HG02885 (cell line): ENCODE data around the gene ZNF195.
"Not testable (repeated sequence)": the region's sequence is repeated elsewhere in the genome, so short reads cannot be mapped to it uniquely, and the experiment has no call there.

Experiments used
- ATAC-seq: cut with Tn5 transposase; IDR thresholded peaks from one replicate; pipeline ENCODE4 v1.9.1; 2021; ENCODE audit warnings: mild to moderate bottlenecking; ENCODE audit not compliant: unreplicated experiment, poor library complexity

Gene ZNF195

GRCh38 chr11:3404076-3404925, 25.4 kb upstream of the ZNF195 start:
- not testable (repeated sequence) for ATAC-seq

- not testable (repeated sequence) for ATAC-seq
Measured at GRCh38 chr11:3402861-3403250, 23.9 kb upstream of the ZNF195 start.

- not testable (repeated sequence) for ATAC-seq
Measured at GRCh38 chr11:3402181-3402860, 23.4 kb upstream of the ZNF195 start.

GRCh38 chr11:3401052-3401451, 22.1 kb upstream of the ZNF195 start:
- ATAC-seq = not testable (repeated sequence)

- ATAC-seq = not testable (repeated sequence)
Measured at GRCh38 chr11:3398509-3398908, 19.6 kb upstream of the ZNF195 start.

- ATAC-seq = not testable (repeated sequence)
Measured at GRCh38 chr11:3398106-3398505, 19.2 kb upstream of the ZNF195 start.

- ATAC-seq = not testable (repeated sequence)
Measured at GRCh38 chr11:3397210-3397609, 18.3 kb upstream of the ZNF195 start.

GRCh38 chr11:3395468-3395867, 16.5 kb upstream of the ZNF195 start:
- not testable (repeated sequence) for ATAC-seq

GRCh38 chr11:3394956-3395355, 16.0 kb upstream of the ZNF195 start:
- not testable (repeated sequence) for ATAC-seq

GRCh38 chr11:3393450-3393849, 14.5 kb upstream of the ZNF195 start:
- not testable (repeated sequence) for ATAC-seq

GRCh38 chr11:3382613-3383285, 3.8 kb upstream of the ZNF195 start:
- no peak for ATAC-seq

GRCh38 chr11:3381794-3382193, 2.8 kb upstream of the ZNF195 start:
- no peak for ATAC-seq

- no peak for ATAC-seq
Measured at GRCh38 chr11:3380706-3381545, 2.0 kb upstream of the ZNF195 start.

GRCh38 chr11:3375552-3375951, 3.4 kb downstream of the ZNF195 start:
- ATAC-seq = no peak

- ATAC-seq = no peak
Measured at GRCh38 chr11:3370311-3370870, 8.6 kb downstream of the ZNF195 start.

- no peak for ATAC-seq
Measured at GRCh38 chr11:3369366-3369765, 9.6 kb downstream of the ZNF195 start.

GRCh38 chr11:3368199-3368598, 10.7 kb downstream of the ZNF195 start:
- no peak for ATAC-seq

GRCh38 chr11:3367221-3367620, 11.7 kb downstream of the ZNF195 start:
- ATAC-seq = no peak

GRCh38 chr11:3359092-3359824, 19.7 kb downstream of the ZNF195 start:
- ATAC-seq = no peak
